IPS DF 19.7 (cell line): ENCODE results near the gene PRM3.

ENCODE experiments used
- DNase-seq: peaks from one replicate; pipeline ENCODE4 v3.0.0-alpha.2; 2013; ENCODE audit warnings: low read depth, low spot score

Gene PRM3

GRCh38 chr16:11272921-11273720 is at the start of gene PRM3:
Gene PRM3 (minus strand): TSS chr16:11273629. CDS start chr16:11273595, 34 bp downstream.
- no peak for DNase-seq

- no peak for DNase-seq
Measured at GRCh38 chr16:11322823-11323222, 49.4 kb upstream of the PRM3 start.

GRCh38 chr16:11321662-11322061 is 48.2 kb upstream of the PRM3 start:
- no peak for DNase-seq

- no peak for DNase-seq
Measured at GRCh38 chr16:11320170-11320569, 46.7 kb upstream of the PRM3 start.

- DNase-seq: no peak
Measured at GRCh38 chr16:11319529-11320146, 46.2 kb upstream of the PRM3 start.

- no peak for DNase-seq
Measured at GRCh38 chr16:11318817-11319216, 45.4 kb upstream of the PRM3 start.

- DNase-seq: no peak
Measured at GRCh38 chr16:11316331-11317015, 43.0 kb upstream of the PRM3 start.

- peak; percentile 99 for DNase-seq
Measured at GRCh38 chr16:11315510-11315909, 42.1 kb upstream of the PRM3 start.

GRCh38 chr16:11314309-11314894 is 41.0 kb upstream of the PRM3 start:
- no peak for DNase-seq

- no peak for DNase-seq
Measured at GRCh38 chr16:11313493-11314308, 40.3 kb upstream of the PRM3 start.

- no peak for DNase-seq
Measured at GRCh38 chr16:11312718-11313492, 39.5 kb upstream of the PRM3 start.

- no peak for DNase-seq
Measured at GRCh38 chr16:11310997-11311561, 37.6 kb upstream of the PRM3 start.

GRCh38 chr16:11310634-11310977 is 37.2 kb upstream of the PRM3 start:
- no peak for DNase-seq

GRCh38 chr16:11309895-11310633 is 36.6 kb upstream of the PRM3 start:
- no peak for DNase-seq

GRCh38 chr16:11308493-11309283 is 35.3 kb upstream of the PRM3 start:
- no peak for DNase-seq

GRCh38 chr16:11307639-11308492 is 34.4 kb upstream of the PRM3 start:
- DNase-seq: no peak

- no peak for DNase-seq
Measured at GRCh38 chr16:11306997-11307638, 33.7 kb upstream of the PRM3 start.
